Chondrocyte (in vitro differentiated cells): ENCODE measurements around the gene UVSSA. TPM values are rescaled to one million over a fixed set of nuclear protein-coding genes. Genes with fewer than 3 reads are reported as not detected.
A peak's percentile ranks its signal among the peaks of the same experiment; 100 is the strongest.

Source experiments
- DNase-seq: peaks from one replicate; pipeline ENCODE4 v3.0.0; 2021; ENCODE audit warnings: mixed read lengths, low spot score
- H3K27ac Mint-ChIP-seq: one replicate; pipeline ENCODE4 v1.8.0; 2021; ENCODE audit warnings: mild to moderate bottlenecking, moderate library complexity, mixed read lengths; ENCODE audit not compliant: unreplicated experiment
- H3K27me3 Mint-ChIP-seq: 2 replicates; pipeline ENCODE4 v1.8.0; 2021; ENCODE audit warnings: low read depth, mixed read lengths
- H3K36me3 Mint-ChIP-seq: 2 replicates; pipeline ENCODE4 v1.8.0; 2021; ENCODE audit warnings: low read depth, mixed read lengths
- H3K4me1 Mint-ChIP-seq: 2 replicates; pipeline ENCODE4 v1.8.0; 2021; ENCODE audit warnings: low read depth, mild to moderate bottlenecking, mixed read lengths
- H3K4me3 Mint-ChIP-seq: one replicate; pipeline ENCODE4 v1.8.0; 2021; ENCODE audit warnings: mild to moderate bottlenecking, moderate library complexity, mixed read lengths; ENCODE audit not compliant: unreplicated experiment
- H3K9me3 Mint-ChIP-seq: 2 replicates; pipeline ENCODE4 v1.8.0; 2021; ENCODE audit warnings: low read depth, mixed read lengths
- CTCF ChIP-seq: fragments of 200-600 bp; sonication (generic); IDR thresholded peaks from 2 replicates; pipeline ENCODE4 v1.5.0; 2021; ENCODE audit warnings: antibody characterized with exemption, mild to moderate bottlenecking, moderate library complexity
- total RNA-seq: library from RNA; stranded (reverse); gene quantifications from 3 replicates; pipeline ENCODE4 v1.2.1, GENCODE V29; 2021

UVSSA gene
- total RNA-seq, 1 donor from 2014 or later = 20.9 TPM

DNA sequence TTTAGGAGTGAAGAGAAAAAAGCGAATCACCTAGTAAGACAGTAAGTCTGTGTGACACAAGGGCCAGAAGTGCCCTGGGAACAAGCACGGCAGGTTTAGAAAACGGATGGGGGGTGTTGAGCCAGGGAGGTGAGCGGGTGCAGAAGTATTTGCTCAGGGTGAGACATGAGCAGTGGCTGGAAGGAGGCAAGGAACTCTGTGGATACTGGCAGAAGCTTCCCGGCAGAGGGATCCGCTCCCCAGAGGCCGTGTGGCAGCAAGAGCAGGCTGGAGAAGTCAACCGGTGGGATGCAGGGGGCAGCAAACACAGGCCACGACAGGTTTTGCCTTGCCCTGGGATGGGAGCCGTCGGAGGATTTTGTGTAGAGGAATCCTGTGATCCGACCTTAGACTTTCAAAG lies 2.3 kb upstream of the UVSSA start:
- TF ChIP-seq CTCF = no peak
- no peaks in the 10 kb centered on the region for H3K27me3 Mint-ChIP-seq
- no peaks in the 10 kb centered on the region for H3K9me3 Mint-ChIP-seq
- H3K36me3 Mint-ChIP-seq = peaks cover 13% of the 10 kb centered on the region
- peak overlapping the region; percentile 93 for H3K4me3 Mint-ChIP-seq
- no peak for DNase-seq
- peaks cover 50% of the 10 kb centered on the region for H3K4me1 Mint-ChIP-seq
- peak overlapping the region; percentile 92 for H3K27ac Mint-ChIP-seq

GRCh38 chr4:1345903-1346780 lies 866 bp upstream of the UVSSA start:
- peak; percentile 70 for TF ChIP-seq CTCF

GRCh38 chr4:1347410-1347864 lies 429 bp downstream of the UVSSA start:
- H3K9me3 Mint-ChIP-seq = no peaks in the 10 kb centered on the region
- DNase-seq = no peak
- H3K4me3 Mint-ChIP-seq = peak overlapping the region; percentile 81
- H3K27ac Mint-ChIP-seq = peak overlapping the region; percentile 93
- peaks cover 3% of the 10 kb centered on the region for H3K36me3 Mint-ChIP-seq
- peak; percentile 33 for TF ChIP-seq CTCF
- peaks cover 47% of the 10 kb centered on the region for H3K4me1 Mint-ChIP-seq
- H3K27me3 Mint-ChIP-seq = no peaks in the 10 kb centered on the region

More at GRCh38 chr4:1345903-1346780, 866 bp upstream of the UVSSA start:
- peak overlapping the region; percentile 92 for H3K27ac Mint-ChIP-seq
- peak overlapping the region; percentile 93 for H3K4me3 Mint-ChIP-seq
- no peaks in the 10 kb centered on the region for H3K27me3 Mint-ChIP-seq
- no peak for DNase-seq
- no peaks in the 10 kb centered on the region for H3K9me3 Mint-ChIP-seq
- peaks cover 57% of the 10 kb centered on the region for H3K4me1 Mint-ChIP-seq
- H3K36me3 Mint-ChIP-seq = peaks cover 9% of the 10 kb centered on the region

DNA sequence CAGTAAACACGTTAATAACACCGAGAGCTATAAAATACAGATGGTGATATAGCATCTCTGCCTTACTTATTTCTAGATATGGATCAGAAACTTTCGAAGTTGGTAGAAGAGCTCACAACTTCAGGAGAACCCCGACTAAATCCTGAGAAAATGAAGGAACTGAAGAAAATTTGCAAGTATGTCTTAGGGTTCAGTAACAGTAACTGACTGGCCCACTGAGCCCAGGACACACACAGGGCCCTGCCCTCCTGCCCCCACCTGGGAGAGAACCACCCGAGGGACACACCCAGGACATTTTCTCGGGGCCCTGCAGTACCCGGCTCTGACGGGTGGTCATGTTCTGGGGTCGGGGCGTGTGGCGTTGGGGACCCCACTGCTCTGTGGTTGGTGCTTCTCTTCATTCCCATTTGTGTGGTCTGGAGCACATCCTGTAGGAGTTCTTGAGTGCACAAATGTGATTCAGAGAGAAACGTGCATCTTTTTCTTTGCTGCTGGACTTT lies 1.1 kb downstream of the UVSSA start:
- H3K9me3 Mint-ChIP-seq = no peaks in the 10 kb centered on the region
- peak overlapping the region; percentile 81 for H3K4me3 Mint-ChIP-seq
- peaks cover 44% of the 10 kb centered on the region for H3K4me1 Mint-ChIP-seq
- peak overlapping the region; percentile 93 for H3K27ac Mint-ChIP-seq
- H3K27me3 Mint-ChIP-seq = no peaks in the 10 kb centered on the region
- H3K36me3 Mint-ChIP-seq = peaks cover 5% of the 10 kb centered on the region
- DNase-seq = no peak
- no peak for TF ChIP-seq CTCF

- H3K27me3 Mint-ChIP-seq = no peaks in the 10 kb centered on the region
- H3K4me1 Mint-ChIP-seq = peaks cover 44% of the 10 kb centered on the region
- H3K9me3 Mint-ChIP-seq = no peaks in the 10 kb centered on the region
- peaks cover 5% of the 10 kb centered on the region for H3K36me3 Mint-ChIP-seq
- TF ChIP-seq CTCF = no peak
- DNase-seq = no peak
- H3K4me3 Mint-ChIP-seq = peak overlapping the region; percentile 81
- H3K27ac Mint-ChIP-seq = peak overlapping the region; percentile 49
These were observed 1.7 kb downstream of the UVSSA start for GRCh38 chr4:1348746-1349145.
